Neuron (in vitro differentiated cells): Measurements from ENCODE around the gene EPOP.
"Not testable (repeated sequence)": the region's sequence is repeated elsewhere in the genome, so short reads cannot be mapped to it uniquely, and the experiment has no call there.

Source experiments
- H2AFZ ChIP-seq: one replicate; pipeline ENCODE4 v1.6.1; 2013; ENCODE audit warnings: low read depth, mild to moderate bottlenecking, inconsistent platforms, low read length, moderate library complexity
- H3K27me3 ChIP-seq: one replicate; pipeline ENCODE4 v1.6.1; 2013; ENCODE audit warnings: low read length; ENCODE audit not compliant: insufficient read depth
- H3K36me3 ChIP-seq: one replicate; pipeline ENCODE4 v1.6.1; 2013; ENCODE audit warnings: low read length; ENCODE audit not compliant: insufficient read depth
- H3K4me1 ChIP-seq: one replicate; pipeline ENCODE4 v1.6.1; 2013; ENCODE audit warnings: low read length; ENCODE audit not compliant: insufficient read depth
- H3K4me3 ChIP-seq: 2 replicates; pipeline ENCODE4 v1.5.1; 2013; ENCODE audit warnings: mild to moderate bottlenecking, low read length, moderate library complexity
- H3K9me3 ChIP-seq: one replicate; pipeline ENCODE4 v1.6.1; 2013; ENCODE audit warnings: low read length

EPOP gene

GRCh38 chr17:38660097-38661025, 14.4 kb downstream of the EPOP start:
- Histone ChIP-seq H3K4me3 (no peak overlapping the region), H3K27me3 (no peaks in the 10 kb centered on the region), H3K4me1 (peaks cover 10% of the 10 kb centered on the region), H3K36me3 (no peaks in the 10 kb centered on the region), H2AFZ (no peak overlapping the region), H3K9me3 (no peaks in the 10 kb centered on the region)

- no peaks in the 10 kb centered on the region for H3K9me3 ChIP-seq
- H3K36me3 ChIP-seq, result no peaks in the 10 kb centered on the region
- peaks cover 18% of the 10 kb centered on the region for H3K4me1 ChIP-seq
- no peak overlapping the region for H3K4me3 ChIP-seq
- no peaks in the 10 kb centered on the region for H3K27me3 ChIP-seq
- no peak overlapping the region for H2AFZ ChIP-seq
Observed at GRCh38 chr17:38659415-38659814, 15.3 kb downstream of the EPOP start.

- no peak overlapping the region for H3K4me3 ChIP-seq
- no peaks in the 10 kb centered on the region for H3K9me3 ChIP-seq
- no peaks in the 10 kb centered on the region for H3K27me3 ChIP-seq
- peaks cover 23% of the 10 kb centered on the region for H3K4me1 ChIP-seq
- H2AFZ ChIP-seq, result no peak overlapping the region
- no peaks in the 10 kb centered on the region for H3K36me3 ChIP-seq
Observed at GRCh38 chr17:38658741-38659345, 15.9 kb downstream of the EPOP start.

- H3K27me3 ChIP-seq, result no peaks in the 10 kb centered on the region
- H2AFZ ChIP-seq, result no peak overlapping the region
- no peaks in the 10 kb centered on the region for H3K9me3 ChIP-seq
- H3K36me3 ChIP-seq, result no peaks in the 10 kb centered on the region
- H3K4me3 ChIP-seq, result no peak overlapping the region
- peaks cover 23% of the 10 kb centered on the region for H3K4me1 ChIP-seq
Observed at GRCh38 chr17:38657824-38658740, 16.7 kb downstream of the EPOP start.

- no peak overlapping the region for H3K4me3 ChIP-seq
- H3K4me1 ChIP-seq, result peaks cover 23% of the 10 kb centered on the region
- H2AFZ ChIP-seq, result no peak overlapping the region
- H3K36me3 ChIP-seq, result no peaks in the 10 kb centered on the region
- H3K9me3 ChIP-seq, result no peaks in the 10 kb centered on the region
- no peaks in the 10 kb centered on the region for H3K27me3 ChIP-seq
Observed at GRCh38 chr17:38656959-38657823, 17.6 kb downstream of the EPOP start.

- H3K9me3 ChIP-seq, result no peaks in the 10 kb centered on the region
- no peak overlapping the region for H3K4me3 ChIP-seq
- H2AFZ ChIP-seq, result peak overlapping the region; percentile 22
- peaks cover 2% of the 10 kb centered on the region for H3K27me3 ChIP-seq
- peaks cover 23% of the 10 kb centered on the region for H3K4me1 ChIP-seq
- H3K36me3 ChIP-seq, result no peaks in the 10 kb centered on the region
Observed at GRCh38 chr17:38654411-38655398, 20.1 kb downstream of the EPOP start.

- no peaks in the 10 kb centered on the region for H3K36me3 ChIP-seq
- H3K9me3 ChIP-seq, result no peaks in the 10 kb centered on the region
- no peak overlapping the region for H3K4me3 ChIP-seq
- H2AFZ ChIP-seq, result no peak overlapping the region
- peaks cover 2% of the 10 kb centered on the region for H3K27me3 ChIP-seq
- H3K4me1 ChIP-seq, result peaks cover 23% of the 10 kb centered on the region
Observed at GRCh38 chr17:38653679-38654078, 21.1 kb downstream of the EPOP start.

GRCh38 chr17:38653230-38653629, 21.5 kb downstream of the EPOP start:
- Histone ChIP-seq H3K36me3 (no peaks in the 10 kb centered on the region), H2AFZ (no peak overlapping the region), H3K9me3 (no peaks in the 10 kb centered on the region), H3K4me3 (no peak overlapping the region), H3K27me3 (peaks cover 2% of the 10 kb centered on the region), H3K4me1 (peaks cover 23% of the 10 kb centered on the region)

- not testable (repeated sequence) for H3K36me3 ChIP-seq, H3K27me3 ChIP-seq, H3K9me3 ChIP-seq, H3K4me3 ChIP-seq, H2AFZ ChIP-seq
- H3K4me1 ChIP-seq, result peaks cover 15% of the 10 kb centered on the region
Observed at GRCh38 chr17:38650653-38651173, 24.0 kb downstream of the EPOP start.

- H3K27me3 ChIP-seq, result no peaks in the 10 kb centered on the region
- no peak overlapping the region for H2AFZ ChIP-seq
- no peak overlapping the region for H3K4me3 ChIP-seq
- no peaks in the 10 kb centered on the region for H3K36me3 ChIP-seq
- H3K9me3 ChIP-seq, result no peaks in the 10 kb centered on the region
- no peaks in the 10 kb centered on the region for H3K4me1 ChIP-seq
Observed at GRCh38 chr17:38637951-38638350, 36.8 kb downstream of the EPOP start.

- H3K9me3 ChIP-seq, result no peaks in the 10 kb centered on the region
Observed at GRCh38 chr17:38636054-38636453, 38.7 kb downstream of the EPOP start.

More at GRCh38 chr17:38636054-38636453, 38.7 kb downstream of the EPOP start:
- Histone ChIP-seq H3K4me1 (no peaks in the 10 kb centered on the region), H3K4me3 (no peak overlapping the region), H3K27me3 (no peaks in the 10 kb centered on the region), H2AFZ (no peak overlapping the region), H3K36me3 (no peaks in the 10 kb centered on the region)
